Measurements from ENCODE around the gene PPP1CA.
A peak's percentile ranks its signal among the peaks of the same experiment; 100 is the strongest.

PPP1CA gene

GRCh38 chr11:67355794-67356386 is 45.8 kb downstream of the PPP1CA start:
- WGBS: 80% methylated on average over 4 of the region's 4 CpGs
- peaks cover 53% of the 10 kb centered on the region for H3K4me1 ChIP-seq (ENCODE audit: control insufficient read depth, insufficient read depth, low read depth, low read length)
- no peak overlapping the region for H2AFZ ChIP-seq (ENCODE audit: low read depth, low read length)
- H2BK12ac ChIP-seq (ENCODE audit: low read length in 2 of 2): peak overlapping the region; percentile 6 to 49
- H2AK5ac ChIP-seq (ENCODE audit: low read length, severe bottlenecking): peak overlapping the region; percentile 8
- no peaks in the 10 kb centered on the region for H3K27me3 ChIP-seq (ENCODE audit: control insufficient read depth in 1 of 2, insufficient read depth in 1 of 2, low read length in 2 of 2)
- H2BK120ac ChIP-seq (ENCODE audit: low read depth, low read length): peak overlapping the region; percentile 77
- peak overlapping the region in 1 of 2 experiments; percentile 64 for H3K14ac ChIP-seq (ENCODE audit: low read length in 2 of 2)
- peak overlapping the region; percentile 87 for H4K8ac ChIP-seq (ENCODE audit: low read length)
- H3K4me3 ChIP-seq (ENCODE audit: insufficient read depth in 1 of 2, low read depth in 1 of 2, low read length in 2 of 2): no peak overlapping the region
- H4K91ac ChIP-seq (ENCODE audit: low read length): peak overlapping the region; percentile 89
- H2BK15ac ChIP-seq (ENCODE audit: low read depth, poor library complexity, severe bottlenecking): peak overlapping the region; percentile 45
- no peaks in the 10 kb centered on the region for H3K9me3 ChIP-seq (ENCODE audit: control insufficient read depth, low read length)
- H3K36me3 ChIP-seq (ENCODE audit: control insufficient read depth in 1 of 2, insufficient read depth in 2 of 2, low read depth in 1 of 2, low read length in 2 of 2): peaks cover 5% of the 10 kb centered on the region in 2 experiments
- no peak overlapping the region for H3K4me2 ChIP-seq (ENCODE audit: low read length, poor library complexity, severe bottlenecking)
- peak overlapping the region; percentile 76 to 92 for H3K18ac ChIP-seq (ENCODE audit: low read depth in 1 of 2, low read length in 2 of 2)
- peak overlapping the region in 1 of 2 experiments; percentile 2 for H3K23ac ChIP-seq (ENCODE audit: low read length in 2 of 2)
- no peak for DNase-seq
- peak overlapping the region; percentile 76 for H3K9ac ChIP-seq (ENCODE audit: low read length)
- no peak overlapping the region for H2BK5ac ChIP-seq (ENCODE audit: low read depth, low read length, poor library complexity, severe bottlenecking)
- H3K4ac ChIP-seq (ENCODE audit: low read depth in 1 of 2, low read length in 2 of 2): peak overlapping the region; percentile 83 to 92
- peaks cover 7% of the 10 kb centered on the region for H3K79me1 ChIP-seq (replicated peaks; ENCODE audit: low read length, poor library complexity, severe bottlenecking)
- peak overlapping the region; percentile 96 for H3K27ac ChIP-seq (ENCODE audit: low read length, poor library complexity, severe bottlenecking)

- Histone ChIP-seq H3K4ac (ENCODE audit: low read depth in 1 of 2, low read length in 2 of 2) (peak overlapping the region; percentile 85 to 92), H2BK5ac (ENCODE audit: low read depth, low read length, poor library complexity, severe bottlenecking) (peak overlapping the region; percentile 19), H3K14ac (ENCODE audit: low read length in 2 of 2) (peak overlapping the region in 1 of 2 experiments; percentile 64), H3K4me3 (ENCODE audit: insufficient read depth in 1 of 2, low read depth in 1 of 2, low read length in 2 of 2) (peak overlapping the region in 1 of 2 experiments; percentile 49), H3K18ac (ENCODE audit: low read depth in 1 of 2, low read length in 2 of 2) (peak overlapping the region; percentile 72 to 92), H2BK15ac (ENCODE audit: low read depth, poor library complexity, severe bottlenecking) (peak overlapping the region; percentile 92), H4K8ac (ENCODE audit: low read length) (peak overlapping the region; percentile 92), H2AK5ac (ENCODE audit: low read length, severe bottlenecking) (peak overlapping the region; percentile 8), H3K36me3 (ENCODE audit: control insufficient read depth in 1 of 2, insufficient read depth in 2 of 2, low read depth in 1 of 2, low read length in 2 of 2) (peaks cover 5 to 6% of the 10 kb centered on the region in 2 experiments), H3K9ac (ENCODE audit: low read length) (peak overlapping the region; percentile 76), H2BK120ac (ENCODE audit: low read depth, low read length) (peak overlapping the region; percentile 62), H2BK12ac (ENCODE audit: low read length in 2 of 2) (peak overlapping the region; percentile 49 to 91), H3K4me2 (ENCODE audit: low read length, poor library complexity, severe bottlenecking) (no peak overlapping the region), H3K27ac (ENCODE audit: low read length, poor library complexity, severe bottlenecking) (peak overlapping the region; percentile 96), H4K91ac (ENCODE audit: low read length) (peak overlapping the region; percentile 89), H3K27me3 (ENCODE audit: control insufficient read depth in 1 of 2, insufficient read depth in 1 of 2, low read length in 2 of 2) (no peaks in the 10 kb centered on the region), H3K9me3 (ENCODE audit: control insufficient read depth, low read length) (no peaks in the 10 kb centered on the region), H3K4me1 (ENCODE audit: control insufficient read depth, insufficient read depth, low read depth, low read length) (peaks cover 53% of the 10 kb centered on the region), H3K79me1 (replicated peaks; ENCODE audit: low read length, poor library complexity, severe bottlenecking) (peaks cover 7% of the 10 kb centered on the region), H3K23ac (ENCODE audit: low read length in 2 of 2) (peak overlapping the region in 1 of 2 experiments; percentile 35), H2AFZ (ENCODE audit: low read depth, low read length) (no peak overlapping the region)
- 77% methylated on average over 11 of the region's 11 CpGs for WGBS
- no peak for DNase-seq
Observed at GRCh38 chr11:67355023-67355793, 46.5 kb downstream of the PPP1CA start.

- peak overlapping the region; percentile 92 for H4K8ac ChIP-seq (ENCODE audit: low read length)
- peak overlapping the region; percentile 96 for H3K27ac ChIP-seq (ENCODE audit: low read length, poor library complexity, severe bottlenecking)
- peak overlapping the region; percentile 92 for H2BK15ac ChIP-seq (ENCODE audit: low read depth, poor library complexity, severe bottlenecking)
- no peak overlapping the region for H2AFZ ChIP-seq (ENCODE audit: low read depth, low read length)
- peak overlapping the region in 1 of 2 experiments; percentile 7 for H3K14ac ChIP-seq (ENCODE audit: low read length in 2 of 2)
- no peak overlapping the region for H3K23ac ChIP-seq (ENCODE audit: low read length in 2 of 2)
- H2BK120ac ChIP-seq (ENCODE audit: low read depth, low read length): peak overlapping the region; percentile 62
- H3K9me3 ChIP-seq (ENCODE audit: control insufficient read depth, low read length): no peaks in the 10 kb centered on the region
- DNase-seq: peak; percentile 98
- peaks cover 7% of the 10 kb centered on the region for H3K79me1 ChIP-seq (replicated peaks; ENCODE audit: low read length, poor library complexity, severe bottlenecking)
- H3K4ac ChIP-seq (ENCODE audit: low read depth in 1 of 2, low read length in 2 of 2): peak overlapping the region; percentile 85 to 92
- peak overlapping the region; percentile 82 to 91 for H2BK12ac ChIP-seq (ENCODE audit: low read length in 2 of 2)
- peak overlapping the region; percentile 74 for H3K4me2 ChIP-seq (ENCODE audit: low read length, poor library complexity, severe bottlenecking)
- peak overlapping the region; percentile 87 for H2BK5ac ChIP-seq (ENCODE audit: low read depth, low read length, poor library complexity, severe bottlenecking)
- H3K36me3 ChIP-seq (ENCODE audit: control insufficient read depth in 1 of 2, insufficient read depth in 2 of 2, low read depth in 1 of 2, low read length in 2 of 2): peaks cover 5 to 6% of the 10 kb centered on the region in 2 experiments
- H2AK5ac ChIP-seq (ENCODE audit: low read length, severe bottlenecking): peak overlapping the region; percentile 91
- H3K4me1 ChIP-seq (ENCODE audit: control insufficient read depth, insufficient read depth, low read depth, low read length): peaks cover 53% of the 10 kb centered on the region
- no peaks in the 10 kb centered on the region for H3K27me3 ChIP-seq (ENCODE audit: control insufficient read depth in 1 of 2, insufficient read depth in 1 of 2, low read length in 2 of 2)
- H3K4me3 ChIP-seq (ENCODE audit: insufficient read depth in 1 of 2, low read depth in 1 of 2, low read length in 2 of 2): peak overlapping the region; percentile 45 to 89
- peak overlapping the region; percentile 92 to 95 for H3K18ac ChIP-seq (ENCODE audit: low read depth in 1 of 2, low read length in 2 of 2)
- peak overlapping the region; percentile 94 for H3K9ac ChIP-seq (ENCODE audit: low read length)
- H4K91ac ChIP-seq (ENCODE audit: low read length): peak overlapping the region; percentile 95
- 23% methylated on average over 7 of the region's 8 CpGs for WGBS
Observed at GRCh38 chr11:67354075-67355022, 47.3 kb downstream of the PPP1CA start.

Data from mesenchymal stem cell (in vitro differentiated cells and primary cell).